ENCODE data around the gene MIPOL1.
"Not testable (repeated sequence)": the region's sequence is repeated elsewhere in the genome, so short reads cannot be mapped to it uniquely, and the experiment has no call there.

The MIPOL1 gene

GRCh38 chr14:37406095-37406494, 208.4 kb downstream of the MIPOL1 start:
- no peak for DNase-seq

DNA sequence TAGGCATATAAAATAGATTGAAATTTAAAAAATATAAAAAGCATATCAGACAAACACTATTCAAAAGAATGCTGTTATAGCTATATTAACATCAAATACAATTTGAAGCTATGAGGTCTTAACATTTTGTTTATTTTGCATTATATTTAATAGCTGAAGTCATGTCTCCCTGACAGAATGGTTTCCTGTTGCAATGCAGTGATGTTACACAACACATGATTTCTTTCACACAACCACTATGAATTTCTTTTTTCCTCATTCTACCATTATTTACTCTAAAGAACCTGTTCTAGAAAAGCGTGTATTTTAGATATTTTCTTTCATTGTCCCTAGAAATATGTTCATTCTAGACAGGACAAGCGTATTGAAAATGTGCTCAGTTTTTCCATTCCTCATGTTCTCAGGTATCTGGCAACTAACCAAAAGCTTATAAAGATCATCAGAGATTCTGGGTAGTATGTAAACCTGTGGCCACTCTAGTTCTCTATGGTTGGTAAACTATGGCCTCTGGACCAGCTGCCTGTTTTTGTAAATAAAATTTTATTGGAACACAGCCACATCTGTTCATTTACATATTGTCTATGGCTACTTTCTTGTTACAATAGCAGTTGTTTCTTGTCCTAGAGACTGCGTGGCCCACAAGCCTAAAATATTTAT, 213.5 kb downstream of the MIPOL1 start:
- no peak for DNase-seq

DNA sequence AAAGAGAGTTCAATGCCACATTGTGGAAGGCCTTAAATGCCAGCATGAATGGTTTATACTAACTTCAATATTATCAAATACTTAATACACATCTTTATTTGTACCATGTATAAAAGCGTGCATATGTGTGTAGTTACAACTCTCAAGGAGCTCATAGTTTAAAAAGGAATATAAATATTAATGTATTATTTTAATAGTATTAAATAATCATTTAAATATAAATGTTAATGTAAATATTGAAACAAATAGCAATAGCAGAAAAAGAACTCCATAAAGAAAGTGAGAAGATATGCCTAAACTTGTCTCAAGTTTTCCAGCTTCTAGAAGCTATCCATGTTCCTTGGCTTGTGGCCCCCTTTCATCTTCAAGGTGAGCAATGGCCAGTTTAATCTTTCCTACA, 215.3 kb downstream of the MIPOL1 start:
- DNase-seq, result no peak

DNA sequence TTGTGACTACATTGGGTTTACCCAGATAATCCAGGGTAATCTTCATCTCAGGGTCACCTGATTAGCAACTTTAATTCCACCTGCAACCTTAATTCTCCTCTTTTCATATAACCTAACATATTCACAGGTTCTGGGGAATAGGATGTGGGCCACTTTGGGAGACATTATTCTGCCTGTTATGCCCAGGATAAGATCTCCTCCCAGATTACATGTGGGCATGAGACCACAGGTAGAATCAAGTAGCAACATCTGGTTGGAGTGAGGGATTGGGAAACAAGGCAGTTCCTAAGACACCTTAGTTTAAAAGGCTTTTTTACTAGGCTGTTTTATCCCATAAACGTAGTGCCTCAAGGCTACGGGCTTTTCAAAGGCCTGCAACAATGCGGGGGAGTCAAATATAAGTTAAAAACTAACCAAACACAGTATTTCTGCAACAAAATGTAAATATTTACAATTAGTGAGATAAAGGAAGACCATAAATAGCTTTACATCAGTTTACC, 215.8 kb downstream of the MIPOL1 start:
- DNase-seq, result no peak

DNA sequence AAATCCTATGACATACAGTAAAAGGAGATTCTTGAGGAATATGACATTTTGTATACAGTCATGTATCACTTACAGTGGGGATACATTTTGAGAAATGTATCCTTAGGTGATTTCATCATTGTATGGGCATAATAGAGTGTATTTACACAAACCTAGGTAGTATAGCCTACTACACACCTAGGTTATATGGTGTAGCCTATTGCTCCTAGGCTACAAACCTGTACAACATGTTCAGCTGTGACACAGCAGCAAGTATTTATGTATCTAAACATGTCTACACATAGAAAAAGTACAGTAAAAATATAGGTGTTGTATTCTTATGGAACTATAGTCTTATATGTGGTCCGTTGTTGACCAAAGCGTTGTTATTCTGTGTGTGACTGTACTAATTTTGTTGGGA, 218.5 kb downstream of the MIPOL1 start:
- DNase-seq, result no peak

DNA sequence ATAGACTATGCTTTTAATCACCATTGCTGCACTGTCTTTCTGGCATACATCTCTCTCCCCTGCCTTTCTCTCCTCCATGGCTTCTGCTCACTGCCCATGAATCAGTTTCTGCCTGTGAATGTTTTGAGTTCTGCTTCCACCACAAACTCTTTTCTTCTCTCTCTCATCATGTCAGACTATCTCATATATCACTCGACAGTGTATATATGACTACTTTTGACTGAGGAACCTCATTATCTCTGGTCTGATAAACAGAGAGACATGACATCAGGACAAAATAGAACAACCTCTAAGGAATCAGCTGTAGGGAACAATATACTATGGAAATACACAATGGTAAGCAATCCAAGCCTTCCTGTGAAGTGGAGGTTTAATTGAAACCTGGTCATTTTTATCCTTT, 219.4 kb downstream of the MIPOL1 start:
- DNase-seq, result no peak

DNA sequence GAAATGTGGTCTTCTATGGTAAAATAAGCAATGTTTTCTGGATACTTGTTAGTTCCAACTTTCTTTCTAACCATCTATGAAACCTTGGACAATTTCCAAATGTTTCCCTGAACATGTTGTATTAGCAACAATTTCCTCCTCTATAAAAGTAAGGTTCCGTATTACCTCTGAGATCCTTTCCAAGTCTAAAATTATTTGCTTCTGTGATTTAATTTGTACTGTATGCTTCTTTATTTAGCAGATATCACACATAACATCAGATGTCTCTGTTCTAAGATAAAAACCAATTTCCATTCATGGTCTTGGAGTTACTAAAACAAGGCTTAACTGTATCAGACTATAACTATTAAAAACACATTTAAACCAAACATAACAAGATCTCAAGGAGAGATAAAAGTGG, 220.1 kb downstream of the MIPOL1 start:
- no peak for DNase-seq

DNA sequence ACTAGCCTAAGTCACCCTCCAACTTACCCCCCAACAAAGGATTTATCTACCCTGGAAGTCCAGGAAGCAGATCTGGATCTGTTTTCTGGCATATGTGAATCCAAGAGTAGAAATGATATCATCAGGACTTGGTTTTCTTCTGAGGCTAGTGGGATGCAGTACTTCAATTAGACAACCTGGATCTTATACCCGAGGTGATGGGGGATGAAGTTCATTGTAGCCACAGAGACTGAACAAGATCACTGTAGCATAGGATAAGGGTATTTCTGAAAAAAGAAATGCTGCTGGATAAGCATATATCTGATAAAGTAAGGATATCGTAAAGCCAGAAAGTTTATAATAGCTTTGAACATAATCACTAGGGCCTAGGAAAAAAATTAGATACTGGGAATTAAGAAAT, 222.9 kb downstream of the MIPOL1 start:
- no peak for DNase-seq

DNA sequence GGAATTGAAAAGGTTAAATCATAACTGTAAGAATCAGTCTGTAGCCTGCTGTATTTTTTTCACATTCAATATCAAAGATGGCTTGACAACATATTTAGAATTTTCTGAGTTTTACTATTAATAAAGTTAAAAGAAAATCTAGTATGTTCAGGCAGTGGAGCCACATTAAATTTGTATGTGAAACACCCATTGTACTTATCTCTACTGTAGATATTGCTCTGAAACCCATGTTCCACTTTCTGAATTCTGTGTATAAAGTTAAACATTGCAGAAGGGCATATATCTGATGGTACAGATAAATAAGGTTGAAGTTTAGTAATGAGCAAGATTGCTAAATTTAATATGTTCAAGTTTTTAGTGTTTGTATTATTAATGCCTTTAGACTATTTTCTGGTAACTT, 224.6 kb downstream of the MIPOL1 start:
- no peak for DNase-seq

- no peak for DNase-seq
These were observed 225.0 kb downstream of the MIPOL1 start for GRCh38 chr14:37422748-37423147.

- no peak for DNase-seq
These were observed 231.2 kb downstream of the MIPOL1 start for GRCh38 chr14:37428954-37429353.

DNA sequence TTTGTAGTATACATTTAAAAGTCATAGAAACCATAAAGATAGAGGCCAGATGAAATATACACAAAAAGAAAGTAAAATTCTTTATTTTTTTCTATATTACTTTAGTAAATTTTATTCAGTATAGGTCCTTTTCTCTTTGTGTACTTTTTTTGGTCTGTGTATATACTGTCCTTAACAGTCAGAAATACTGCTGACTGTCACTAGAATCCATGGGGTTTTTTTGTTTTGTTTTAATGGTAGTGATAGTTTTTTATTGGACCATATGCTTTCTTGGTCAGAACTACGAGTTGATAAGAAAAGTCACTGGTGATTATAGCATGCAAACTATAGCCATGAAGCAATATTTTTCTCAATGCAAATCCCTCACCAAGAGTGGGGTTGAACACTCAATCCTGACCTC, 231.9 kb downstream of the MIPOL1 start:
- DNase-seq, result no peak

DNA sequence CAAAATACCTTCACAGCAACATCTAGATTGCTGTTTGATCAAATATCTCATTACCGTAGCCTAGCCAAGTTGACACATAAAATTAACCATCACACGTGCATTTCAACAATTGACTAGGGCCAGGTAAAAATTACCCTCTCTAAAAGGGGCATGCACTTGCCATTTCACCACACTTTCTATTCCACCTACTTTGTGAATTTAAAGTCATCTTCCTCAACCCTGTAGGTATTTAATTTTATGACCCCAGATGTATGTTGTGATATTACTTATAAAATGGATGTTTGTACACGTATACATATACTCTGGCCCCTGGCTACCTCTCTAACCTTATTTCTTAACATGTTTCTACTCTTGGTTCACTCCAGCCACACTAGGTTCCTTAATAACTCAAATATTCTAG, 237.1 kb downstream of the MIPOL1 start:
- no peak for DNase-seq

DNA sequence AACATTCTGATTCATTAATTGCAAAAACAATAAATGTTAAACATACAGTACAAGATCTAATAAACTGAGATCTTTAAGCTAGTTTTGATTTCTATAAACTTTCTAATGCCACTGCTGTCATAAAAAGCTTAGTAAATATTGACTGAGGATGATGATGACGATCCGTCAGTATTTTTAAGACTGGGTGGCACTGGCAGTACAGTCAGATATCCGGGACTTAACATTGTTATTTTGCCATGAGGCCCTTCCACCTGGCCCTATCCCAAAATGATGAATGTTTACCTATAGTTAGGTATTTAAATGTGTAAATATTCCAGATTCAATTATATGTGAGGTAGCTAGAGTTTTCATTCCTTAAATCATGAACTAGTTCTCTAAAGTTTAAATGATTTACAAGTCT, 238.8 kb downstream of the MIPOL1 start:
- DNase-seq, result no peak

GRCh38 chr14:37437490-37437889, 239.8 kb downstream of the MIPOL1 start:
- no peak for DNase-seq

GRCh38 chr14:37438444-37438843, 240.7 kb downstream of the MIPOL1 start:
- no peak for DNase-seq

DNA sequence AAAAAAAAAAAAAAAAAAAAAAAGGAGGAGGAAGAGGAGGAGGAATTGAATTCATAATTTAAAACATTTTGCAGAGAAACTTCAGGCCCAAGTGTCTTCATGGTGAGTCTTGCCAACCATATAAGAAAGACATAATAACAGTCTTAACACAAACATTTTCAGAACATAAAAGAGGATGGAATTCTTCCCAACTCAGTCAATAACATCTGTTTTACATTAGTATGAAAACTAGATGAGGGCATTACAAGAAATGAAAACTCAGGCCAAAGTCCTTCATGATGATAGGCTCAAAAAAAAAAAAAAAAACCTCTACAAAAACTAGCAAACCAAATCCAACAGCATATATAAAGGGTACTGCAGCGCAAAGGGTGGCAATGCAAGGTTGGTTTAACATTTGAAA, 245.7 kb downstream of the MIPOL1 start:
- no peak for DNase-seq

GRCh38 chr14:37447883-37448391, 250.2 kb downstream of the MIPOL1 start:
- DNase-seq, result no peak

GRCh38 chr14:37452323-37452722, 254.6 kb downstream of the MIPOL1 start:
- DNase-seq, result no peak

GRCh38 chr14:37453985-37454384, 256.2 kb downstream of the MIPOL1 start:
- DNase-seq, result no peak

DNA sequence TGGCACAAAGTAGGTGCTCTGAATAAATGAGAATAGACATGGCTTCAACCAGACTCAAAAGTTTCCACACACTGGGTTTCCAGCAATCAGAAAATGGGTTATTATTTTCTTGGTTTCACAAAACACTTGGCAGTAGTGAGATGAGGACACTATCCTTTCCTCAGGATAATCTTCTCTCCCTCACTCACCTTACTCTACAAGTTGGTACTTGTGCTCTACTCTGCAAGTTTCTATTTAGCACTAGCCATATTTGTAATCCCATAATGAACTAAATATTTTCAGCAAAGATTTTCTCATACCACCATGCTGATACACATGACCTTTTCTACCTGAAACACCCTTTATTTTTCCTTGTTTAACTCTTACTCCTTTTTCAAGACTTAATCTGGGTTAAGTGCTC, 259.6 kb downstream of the MIPOL1 start:
- no peak for DNase-seq

- DNase-seq, result not testable (repeated sequence)
These were observed 264.7 kb downstream of the MIPOL1 start for GRCh38 chr14:37462426-37462825.

GRCh38 chr14:37464192-37464858, 266.6 kb downstream of the MIPOL1 start:
- DNase-seq, result no peak

GRCh38 chr14:37466003-37466622, 268.4 kb downstream of the MIPOL1 start:
- no peak for DNase-seq

Measured in inflammatory macrophage treated with lipopolysaccharide for 1 hour (primary cell).